Measurements from ENCODE around the gene RIPPLY3.

The RIPPLY3 gene

DNA sequence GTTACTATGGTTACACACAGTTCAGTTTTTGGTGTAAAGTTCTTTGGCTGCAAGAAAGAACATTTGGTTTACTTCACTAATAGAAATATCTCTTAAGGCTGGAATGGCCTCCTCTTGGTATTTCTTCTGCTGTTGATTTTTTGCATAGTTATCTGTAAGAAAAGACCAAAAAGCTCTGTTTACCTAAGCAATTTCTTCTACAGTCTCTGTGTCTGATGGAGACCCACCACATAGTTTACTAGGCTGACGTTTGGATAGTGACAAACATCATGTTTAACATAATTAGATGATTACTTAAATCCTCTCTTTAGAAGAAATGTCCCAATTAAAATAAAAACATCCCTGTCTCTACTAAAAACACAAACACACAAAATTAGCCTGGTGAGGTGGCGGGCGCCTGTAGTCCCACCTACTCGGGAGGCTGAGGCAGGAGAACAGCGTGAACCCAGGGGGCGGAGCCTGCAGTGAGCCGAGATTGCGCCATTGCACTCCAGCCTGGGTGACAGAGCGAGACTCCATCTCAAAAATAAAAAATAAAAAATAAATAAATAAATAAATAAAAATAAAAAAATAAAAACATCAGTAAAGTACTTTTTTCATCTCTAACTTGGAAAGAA is 59.2 kb downstream of the RIPPLY3 start:
- DNase-seq: no peak
- H3K27me3 ChIP-seq (replicated peaks): no peaks in the 10 kb centered on the region
- H3K4me3 ChIP-seq (ENCODE audit: low read depth, low read length): no peak overlapping the region
- H3K27ac ChIP-seq: no peak overlapping the region
- no peaks in the 10 kb centered on the region for H3K36me3 ChIP-seq (replicated peaks)
- in situ Hi-C loops (cut with HindIII; ENCODE audit: low pct_ligation_motif_present, low sequenced_read_pairs): no loop called here
- TF ChIP-seq, protein P1, sequence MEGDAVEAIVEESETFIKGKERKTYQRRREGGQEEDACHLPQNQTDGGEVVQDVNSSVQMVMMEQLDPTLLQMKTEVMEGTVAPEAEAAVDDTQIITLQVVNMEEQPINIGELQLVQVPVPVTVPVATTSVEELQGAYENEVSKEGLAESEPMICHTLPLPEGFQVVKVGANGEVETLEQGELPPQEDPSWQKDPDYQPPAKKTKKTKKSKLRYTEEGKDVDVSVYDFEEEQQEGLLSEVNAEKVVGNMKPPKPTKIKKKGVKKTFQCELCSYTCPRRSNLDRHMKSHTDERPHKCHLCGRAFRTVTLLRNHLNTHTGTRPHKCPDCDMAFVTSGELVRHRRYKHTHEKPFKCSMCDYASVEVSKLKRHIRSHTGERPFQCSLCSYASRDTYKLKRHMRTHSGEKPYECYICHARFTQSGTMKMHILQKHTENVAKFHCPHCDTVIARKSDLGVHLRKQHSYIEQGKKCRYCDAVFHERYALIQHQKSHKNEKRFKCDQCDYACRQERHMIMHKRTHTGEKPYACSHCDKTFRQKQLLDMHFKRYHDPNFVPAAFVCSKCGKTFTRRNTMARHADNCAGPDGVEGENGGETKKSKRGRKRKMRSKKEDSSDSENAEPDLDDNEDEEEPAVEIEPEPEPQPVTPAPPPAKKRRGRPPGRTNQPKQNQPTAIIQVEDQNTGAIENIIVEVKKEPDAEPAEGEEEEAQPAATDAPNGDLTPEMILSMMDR (IDR thresholded peaks at IDR 0.05; ENCODE audit: low read depth, low read length, missing control alignments): no peak
